HG03139 (cell line): ENCODE results near the gene AGO3.

Experiments used
- ATAC-seq: cut with Tn5 transposase; IDR thresholded peaks from one replicate; pipeline ENCODE4 v1.9.1; 2021; ENCODE audit not compliant: unreplicated experiment

The AGO3 gene

DNA sequence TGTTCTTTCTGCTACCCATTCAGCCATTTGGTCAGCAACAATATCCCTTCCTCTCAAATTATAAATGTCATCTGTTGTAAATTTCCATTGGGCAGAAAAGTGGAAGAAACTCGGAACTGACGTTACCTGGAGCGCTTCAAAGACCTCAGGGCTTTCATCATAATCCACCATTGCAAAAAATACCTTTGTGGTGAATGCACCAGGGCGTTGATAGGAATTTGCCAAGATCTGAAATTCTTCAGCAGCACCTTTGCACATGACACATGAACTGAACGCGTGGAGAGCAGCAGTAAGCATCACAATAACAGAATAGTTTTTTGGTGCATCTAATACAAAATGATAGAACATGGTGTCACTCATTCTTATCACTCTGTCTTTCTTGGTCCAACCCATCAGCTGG lies 149.9 kb downstream of the AGO3 start:
- ATAC-seq, result no peak

DNA sequence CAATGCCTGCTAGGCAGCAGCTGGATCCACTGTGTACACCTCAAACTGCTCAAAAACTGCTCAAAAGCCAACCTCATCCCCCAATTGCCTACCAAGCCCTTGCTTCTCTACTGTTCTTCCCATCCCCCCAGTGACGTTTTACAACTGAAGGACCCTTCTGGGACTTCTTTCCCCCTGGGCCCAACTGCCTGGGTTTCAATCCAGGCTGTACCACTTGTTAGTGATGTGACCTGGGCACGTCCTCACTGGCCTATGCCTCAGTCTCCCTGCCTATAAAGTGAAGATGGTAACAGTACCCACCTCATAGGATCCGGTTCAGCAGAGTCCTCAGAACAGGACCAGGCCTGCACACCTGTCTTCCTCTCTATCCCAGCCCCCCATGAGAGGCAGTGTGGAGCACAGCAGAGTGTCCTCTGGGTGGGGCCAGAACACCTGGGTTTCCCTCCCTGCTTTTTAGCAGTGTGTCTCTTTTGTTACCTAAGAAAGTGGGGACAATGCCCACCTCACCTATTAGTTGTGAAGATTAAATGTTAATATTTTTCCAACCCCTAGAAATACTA lies 151.1 kb downstream of the AGO3 start:
- no peak for ATAC-seq

DNA sequence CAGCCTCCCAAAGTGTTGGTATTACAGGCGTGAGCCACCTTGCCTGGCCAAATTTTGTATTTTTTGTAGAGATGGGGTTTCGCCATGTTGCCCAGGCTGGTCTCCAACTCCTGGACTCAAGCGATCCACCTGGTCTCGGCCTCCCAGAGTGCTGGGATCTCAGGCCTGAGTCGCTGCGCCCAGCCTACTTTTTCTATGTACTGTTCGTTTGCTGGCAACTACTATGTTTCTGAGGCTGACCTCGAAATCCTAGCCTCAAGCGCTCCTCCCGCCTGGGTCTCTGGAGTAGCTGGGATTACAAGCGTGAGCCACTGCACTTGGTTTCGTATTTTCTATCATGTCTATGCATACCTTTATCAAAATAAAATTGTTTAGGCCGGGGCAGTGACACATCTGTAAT lies 152.3 kb downstream of the AGO3 start:
- no peak for ATAC-seq

DNA sequence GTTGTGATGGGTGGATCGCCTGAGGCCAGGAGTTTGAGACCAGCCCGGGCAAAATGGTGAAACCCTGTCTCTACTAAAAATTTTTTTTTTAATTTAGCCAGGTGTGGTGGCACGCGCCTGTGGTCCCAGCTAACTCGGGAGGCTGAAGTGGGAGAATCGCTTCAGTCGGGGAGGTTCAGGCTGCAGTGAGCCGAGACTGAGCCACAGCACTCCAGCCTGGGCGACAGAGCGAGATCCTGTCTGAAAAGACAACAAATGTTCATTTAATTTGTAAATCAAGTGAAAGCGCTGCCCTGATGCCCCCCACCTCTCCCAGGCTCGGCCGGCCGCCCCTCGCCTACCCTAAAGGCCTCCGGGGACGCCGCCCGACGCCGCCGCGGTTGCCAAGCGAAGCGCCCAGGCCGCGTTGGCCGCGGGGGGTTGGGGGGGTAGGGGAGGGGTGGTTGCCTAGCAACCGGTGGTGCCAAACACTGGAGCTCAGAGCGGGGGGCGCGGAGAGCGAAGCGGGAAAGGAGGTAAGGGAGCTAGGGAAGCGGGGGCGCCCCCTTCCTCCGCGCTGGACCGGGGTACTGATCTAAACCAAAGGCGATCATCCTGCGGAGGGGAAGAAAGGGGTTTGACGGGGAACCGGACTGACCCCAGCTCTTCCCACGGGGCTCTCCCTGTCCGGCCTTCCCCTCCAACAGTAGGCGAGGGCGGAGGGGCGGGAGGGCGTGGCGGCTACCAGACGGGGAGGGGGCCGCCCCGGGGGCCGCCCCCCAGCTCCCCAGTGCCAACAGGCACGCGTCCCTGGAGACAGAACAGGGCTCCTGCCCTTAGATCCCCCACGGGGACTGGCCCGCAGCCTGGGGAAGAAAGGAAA lies 153.0 kb downstream of the AGO3 start, which contains the start of gene TEKT2:
TSS of gene TEKT2 (plus strand) at position 460 of the 862 bp plus-strand sequence. CDS start 828 bp downstream, outside the sequence.
- no peak for ATAC-seq

DNA sequence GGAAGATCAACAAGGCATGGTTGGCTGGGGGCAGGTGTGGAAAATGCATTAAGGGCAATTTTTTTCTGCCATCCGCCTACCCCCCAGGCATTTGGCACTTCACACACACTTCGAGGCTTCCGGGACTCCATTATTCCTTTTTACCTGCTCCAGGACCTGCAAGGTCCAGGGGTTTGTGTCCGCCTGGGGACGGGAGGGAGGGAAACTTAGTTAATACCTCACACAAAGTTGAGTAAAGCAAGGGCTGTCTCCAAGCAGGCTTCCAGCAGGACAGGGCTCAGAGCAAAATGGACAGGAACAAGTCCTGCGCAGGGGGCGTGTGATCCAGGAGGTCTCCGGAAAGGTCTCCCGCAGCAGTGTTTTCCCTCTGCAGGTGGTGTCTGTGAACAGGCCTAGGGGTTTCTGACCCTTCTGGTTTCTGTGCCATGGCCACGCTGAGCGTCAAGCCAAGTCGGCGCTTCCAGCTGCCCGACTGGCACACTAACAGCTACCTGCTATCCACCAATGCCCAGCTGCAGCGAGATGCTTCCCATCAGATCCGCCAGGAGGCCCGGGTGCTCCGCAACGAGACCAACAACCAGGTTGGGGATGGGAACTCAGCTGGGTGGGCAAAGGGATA lies 153.7 kb downstream of the AGO3 start:
- no peak for ATAC-seq

DNA sequence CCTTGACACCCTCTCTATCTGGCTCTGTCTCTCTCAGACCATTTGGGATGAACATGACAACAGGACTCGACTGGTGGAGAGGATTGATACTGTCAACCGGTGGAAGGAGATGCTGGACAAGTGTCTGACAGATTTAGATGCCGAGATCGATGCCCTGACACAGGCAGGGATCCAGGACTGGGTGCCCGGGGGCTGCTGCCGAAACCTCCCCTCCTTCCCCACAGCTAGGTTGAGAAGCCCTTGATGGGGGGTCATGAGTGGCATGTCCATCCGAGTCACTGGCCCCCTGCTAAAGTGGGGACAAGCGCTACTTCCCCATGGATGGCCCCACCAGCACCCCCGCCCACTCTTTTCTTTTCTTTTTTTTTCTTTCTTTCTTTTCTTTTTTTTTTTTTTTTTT lies 154.2 kb downstream of the AGO3 start:
- ATAC-seq, result no peak

DNA sequence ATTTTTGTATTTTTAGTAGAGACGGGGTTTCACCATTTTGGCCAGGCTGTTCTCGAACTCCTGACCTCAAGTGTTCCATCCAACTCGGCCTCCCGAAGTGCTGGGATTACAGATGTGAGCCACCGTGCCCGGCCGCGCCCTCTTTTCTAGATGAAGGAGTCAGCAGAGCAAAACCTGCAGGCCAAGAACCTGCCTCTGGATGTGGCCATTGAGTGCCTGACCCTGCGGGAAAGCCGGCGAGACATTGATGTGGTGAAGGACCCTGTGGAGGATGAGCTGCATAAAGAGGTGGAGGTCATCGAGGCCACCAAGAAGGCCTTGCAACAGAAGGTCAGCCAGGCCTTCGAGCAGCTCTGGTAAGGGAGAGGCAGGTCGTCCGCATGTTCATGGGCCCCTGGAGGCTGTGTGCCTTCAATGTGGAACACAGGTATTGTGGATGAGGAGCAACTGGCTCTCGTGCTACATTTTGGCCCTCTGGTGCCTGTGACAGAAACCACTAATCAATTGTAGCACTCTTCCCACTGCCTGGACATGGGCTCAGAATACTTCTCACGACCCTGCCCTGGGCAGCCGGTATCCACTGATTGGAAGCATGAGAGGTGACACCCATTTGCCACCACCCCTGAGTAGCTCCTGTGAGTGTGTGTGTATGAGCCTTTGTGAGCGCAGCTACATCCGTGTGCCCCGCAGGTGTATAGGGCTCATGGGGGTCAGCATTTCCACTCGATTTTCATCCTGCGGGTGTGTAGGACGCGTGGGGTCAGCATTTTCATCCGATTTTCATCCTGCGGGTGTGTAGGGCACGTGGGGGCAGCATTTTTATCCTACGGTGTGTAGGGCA lies 155.0 kb downstream of the AGO3 start:
- ATAC-seq, result no peak

DNA sequence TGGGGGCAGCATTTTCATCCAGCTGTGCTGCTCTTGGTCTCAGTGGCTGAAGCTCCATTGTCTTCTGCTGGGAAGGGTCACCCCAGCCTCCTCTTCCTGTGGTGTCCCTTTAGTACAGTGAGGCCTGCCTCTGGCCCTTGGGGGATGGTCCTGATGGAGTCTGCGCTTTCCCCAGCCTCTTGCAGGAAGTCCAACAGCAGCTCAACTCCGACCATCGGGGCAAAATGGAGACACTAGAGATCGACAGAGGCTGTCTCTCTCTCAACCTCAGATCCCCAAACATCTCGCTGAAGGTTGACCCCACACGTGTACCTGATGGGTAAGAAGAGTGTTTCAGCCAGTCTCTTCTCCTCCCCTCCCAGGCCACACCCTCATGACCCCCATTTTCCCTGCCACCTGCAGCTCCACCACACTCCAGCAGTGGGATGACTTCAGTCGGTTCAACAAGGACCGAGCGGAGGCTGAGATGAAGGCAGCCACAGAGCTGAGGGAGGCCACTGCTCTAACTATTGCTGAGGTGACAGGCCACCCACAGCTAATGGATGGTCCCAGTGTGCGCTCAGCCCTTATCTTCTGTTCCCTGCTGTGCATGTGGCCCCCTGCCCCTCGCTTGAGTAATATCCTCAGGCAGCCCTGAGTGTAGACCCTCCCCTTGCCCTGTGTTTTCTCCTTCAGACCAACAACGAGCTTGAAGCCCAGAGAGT lies 155.8 kb downstream of the AGO3 start:
- ATAC-seq, result no peak

DNA sequence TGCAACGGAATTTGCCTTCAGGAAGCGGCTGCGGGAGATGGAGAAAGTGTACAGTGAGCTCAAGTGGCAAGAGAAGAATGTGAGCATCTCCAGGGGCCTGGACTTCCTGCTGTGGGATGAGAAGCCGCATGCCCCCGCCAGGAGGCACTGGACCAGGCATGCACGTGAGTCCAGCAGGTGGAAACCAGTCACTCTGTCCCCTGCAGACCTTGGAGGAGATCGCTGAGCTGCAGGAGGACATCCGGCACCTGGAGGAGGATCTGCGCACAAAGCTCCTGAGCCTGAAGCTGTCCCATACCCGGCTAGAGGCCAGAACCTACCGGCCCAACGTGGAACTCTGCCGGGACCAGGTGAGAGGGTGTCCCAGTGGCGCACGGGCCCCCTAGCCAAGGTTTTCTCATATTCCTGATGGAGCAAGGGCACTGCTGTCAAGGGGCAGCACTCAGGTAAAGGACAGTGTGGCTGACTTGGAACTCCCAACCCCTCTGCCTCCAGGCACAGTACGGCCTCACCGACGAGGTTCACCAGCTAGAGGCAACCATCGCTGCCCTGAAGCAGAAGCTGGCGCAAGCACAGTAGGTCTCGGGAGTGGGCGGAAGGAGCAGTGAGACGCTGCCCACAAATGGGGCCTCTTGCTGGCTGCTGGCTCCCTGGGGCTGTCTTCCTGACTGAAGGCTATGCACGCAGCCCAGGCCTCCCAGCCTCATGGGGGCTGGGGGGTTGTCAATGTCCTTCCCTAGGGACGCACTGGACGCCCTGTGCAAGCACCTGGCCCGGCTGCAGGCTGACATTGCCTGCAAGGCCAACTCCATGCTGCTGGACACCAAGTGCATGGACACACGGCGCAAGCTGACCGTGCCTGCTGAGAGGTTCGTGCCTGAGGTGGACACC lies 156.6 kb downstream of the AGO3 start:
- no peak for ATAC-seq

DNA sequence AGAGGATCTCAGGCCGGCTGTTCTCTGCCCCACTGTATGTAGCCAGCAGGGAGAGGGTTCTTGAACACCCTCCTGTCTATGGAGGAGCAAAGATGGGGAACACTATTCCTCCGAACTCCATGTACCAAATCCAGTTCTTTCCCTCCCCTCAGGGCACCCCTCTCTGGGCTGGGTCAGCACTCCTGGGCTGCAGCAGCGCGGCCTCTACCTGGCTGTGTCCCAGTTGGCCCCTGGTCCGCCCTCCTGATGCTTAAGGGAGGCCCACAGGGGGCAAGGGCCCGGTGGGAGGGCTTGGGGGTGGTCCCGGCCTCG lies 157.3 kb downstream of the AGO3 start:
- ATAC-seq, result peak; percentile 10

DNA sequence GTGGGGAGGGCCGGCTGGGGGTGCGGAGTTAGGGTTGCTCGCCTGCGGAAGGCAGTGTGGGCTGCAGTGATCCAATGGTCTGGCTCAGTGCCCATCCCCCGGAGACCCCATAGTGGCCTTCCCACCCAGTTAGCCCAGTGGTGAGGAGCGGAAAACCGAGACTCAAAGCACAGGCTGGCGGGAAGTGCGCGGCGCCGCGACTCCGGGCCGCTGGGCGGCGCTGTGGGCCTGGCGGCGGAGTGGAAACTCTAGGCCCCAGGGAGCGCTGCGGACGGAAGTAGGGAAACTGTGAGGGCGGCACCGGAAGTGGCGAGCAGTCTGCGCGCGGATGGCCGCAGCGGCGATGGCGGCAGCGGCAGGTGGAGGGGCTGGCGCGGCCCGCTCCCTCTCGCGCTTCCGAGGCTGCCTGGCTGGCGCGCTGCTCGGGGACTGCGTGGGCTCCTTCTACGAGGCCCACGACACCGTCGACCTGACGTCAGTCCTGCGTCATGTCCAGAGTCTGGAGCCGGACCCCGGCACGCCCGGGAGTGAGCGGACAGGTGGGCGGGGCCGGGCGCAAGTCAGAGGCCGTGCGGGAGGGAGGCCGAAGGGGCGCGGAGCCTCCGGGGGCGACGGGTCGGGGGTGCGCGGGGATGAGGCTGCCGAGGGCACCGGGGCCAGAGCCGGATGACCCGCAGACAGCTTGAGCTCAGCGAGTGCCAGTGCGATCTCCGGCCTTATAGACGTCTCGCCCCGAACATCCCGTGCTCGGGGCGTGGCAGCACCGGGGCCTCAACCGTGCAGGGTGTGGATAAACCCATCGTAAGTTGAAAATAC lies 157.9 kb downstream of the AGO3 start, which contains the start of gene ADPRS:
TSS of gene ADPRS (plus strand) at position 316 of the 816 bp plus-strand sequence. CDS start at position 329, 13 bp downstream.
- ATAC-seq, result peak; percentile 58

DNA sequence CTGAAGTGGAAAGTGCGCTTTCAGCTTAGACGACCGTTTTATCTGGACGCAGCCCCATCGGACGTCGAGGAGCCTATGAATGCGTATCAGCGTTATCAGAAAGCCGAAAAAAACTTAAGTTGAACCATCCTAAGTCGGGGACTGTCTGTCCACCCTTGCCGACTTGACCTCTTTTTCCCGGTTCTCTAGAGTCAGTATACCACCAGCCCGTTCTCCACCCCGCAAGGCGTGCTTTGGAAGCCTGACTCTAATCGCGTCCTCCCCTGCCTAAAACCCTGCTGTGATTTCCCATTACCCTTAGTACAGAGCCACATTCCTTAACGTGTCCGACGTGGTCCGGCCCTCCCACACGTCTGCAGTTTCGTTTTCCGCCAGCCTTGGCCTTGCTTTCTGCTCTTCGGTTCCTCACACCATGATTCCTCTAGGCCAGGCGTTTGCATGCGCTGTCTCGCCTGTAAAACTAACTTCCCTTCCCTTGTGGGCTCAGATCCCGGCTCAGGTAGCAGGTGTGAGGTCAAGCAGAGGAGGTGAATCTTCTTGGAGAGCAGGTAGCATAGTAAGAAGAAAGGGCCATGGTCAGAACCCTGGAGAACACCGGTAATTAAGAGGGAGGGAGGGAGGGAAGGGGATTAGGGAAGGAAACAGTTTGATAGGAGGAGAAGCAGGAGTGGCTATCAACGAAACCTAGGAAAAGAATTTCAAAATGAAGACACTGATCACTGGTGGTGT lies 158.7 kb downstream of the AGO3 start:
- peak; percentile 14 for ATAC-seq

DNA sequence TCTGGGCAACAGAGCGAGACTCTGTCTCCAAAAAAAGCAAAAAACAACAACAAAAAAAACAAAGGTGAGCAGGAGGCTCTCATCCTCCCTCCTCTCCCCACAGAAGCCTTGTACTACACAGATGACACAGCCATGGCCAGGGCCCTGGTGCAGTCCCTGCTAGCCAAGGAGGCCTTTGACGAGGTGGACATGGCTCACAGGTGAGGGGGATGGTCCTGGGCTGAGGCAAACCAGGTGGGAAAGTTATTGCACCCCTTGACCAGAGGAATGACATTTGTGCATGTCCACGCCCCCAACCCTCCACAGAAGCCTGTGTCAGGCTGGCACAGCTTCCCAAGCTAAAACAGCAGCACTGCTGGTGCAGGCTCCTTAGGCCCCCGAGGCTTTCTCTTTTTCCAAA lies 160.2 kb downstream of the AGO3 start:
- no peak for ATAC-seq

DNA sequence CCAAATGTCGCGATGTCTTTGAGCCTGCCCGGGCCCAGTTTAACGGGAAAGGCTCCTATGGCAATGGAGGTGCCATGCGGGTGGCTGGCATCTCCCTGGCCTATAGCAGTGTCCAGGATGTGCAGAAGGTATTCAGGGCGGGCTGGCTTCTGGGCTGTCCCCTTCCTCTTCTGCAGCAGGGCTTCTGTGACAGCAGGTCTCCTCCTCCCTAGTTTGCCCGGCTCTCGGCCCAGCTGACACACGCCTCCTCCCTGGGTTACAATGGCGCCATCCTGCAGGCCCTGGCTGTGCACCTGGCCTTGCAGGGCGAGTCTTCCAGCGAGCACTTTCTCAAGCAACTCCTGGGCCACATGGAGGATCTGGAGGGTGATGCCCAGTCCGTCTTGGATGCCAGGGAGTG lies 160.8 kb downstream of the AGO3 start:
- ATAC-seq, result no peak

DNA sequence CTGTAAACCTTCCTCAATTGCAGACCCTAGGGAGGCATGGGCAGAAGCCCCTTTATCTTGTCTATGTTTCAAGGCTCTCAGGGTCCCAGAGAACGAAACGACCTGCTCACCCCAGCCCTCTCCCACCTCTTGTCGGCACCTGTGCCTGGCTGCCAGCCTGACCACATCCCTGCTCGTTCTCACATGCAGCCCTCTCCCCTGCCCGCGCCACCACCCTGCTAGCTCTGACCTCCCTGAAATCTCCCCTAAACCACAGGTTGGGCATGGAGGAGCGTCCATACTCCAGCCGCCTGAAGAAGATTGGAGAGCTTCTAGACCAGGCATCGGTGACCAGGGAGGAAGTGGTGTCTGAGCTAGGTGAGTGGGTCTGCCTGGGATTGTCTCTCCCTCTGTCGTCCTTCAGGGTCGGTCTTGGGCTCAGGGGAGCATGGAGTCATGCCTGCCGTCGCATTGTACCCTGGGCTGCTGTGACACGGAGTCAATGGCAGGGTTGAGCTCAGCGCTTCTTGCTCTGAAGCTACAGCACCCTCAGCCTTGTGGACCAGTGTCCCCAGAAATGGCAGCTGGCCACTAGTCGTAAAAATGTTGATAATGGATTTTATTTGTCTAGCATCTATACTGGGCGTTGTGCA lies 161.4 kb downstream of the AGO3 start:
- no peak for ATAC-seq

DNA sequence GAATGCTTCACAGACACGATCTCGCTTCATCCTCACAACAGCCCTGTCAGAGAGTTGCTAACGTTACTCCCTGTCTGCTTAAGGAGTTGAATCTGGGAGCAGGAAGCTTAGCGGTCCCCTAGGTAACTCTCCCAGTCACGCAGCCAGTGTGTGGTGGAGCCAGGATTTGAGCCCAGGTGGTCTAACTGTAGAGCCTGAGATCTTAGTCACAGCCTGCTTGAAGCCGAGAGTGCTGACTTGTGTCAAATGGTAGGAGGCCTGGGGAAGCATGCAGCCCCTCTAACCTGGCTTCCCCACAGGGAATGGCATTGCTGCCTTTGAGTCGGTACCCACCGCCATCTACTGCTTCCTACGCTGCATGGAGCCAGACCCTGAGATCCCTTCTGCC lies 161.9 kb downstream of the AGO3 start:
- no peak for ATAC-seq

DNA sequence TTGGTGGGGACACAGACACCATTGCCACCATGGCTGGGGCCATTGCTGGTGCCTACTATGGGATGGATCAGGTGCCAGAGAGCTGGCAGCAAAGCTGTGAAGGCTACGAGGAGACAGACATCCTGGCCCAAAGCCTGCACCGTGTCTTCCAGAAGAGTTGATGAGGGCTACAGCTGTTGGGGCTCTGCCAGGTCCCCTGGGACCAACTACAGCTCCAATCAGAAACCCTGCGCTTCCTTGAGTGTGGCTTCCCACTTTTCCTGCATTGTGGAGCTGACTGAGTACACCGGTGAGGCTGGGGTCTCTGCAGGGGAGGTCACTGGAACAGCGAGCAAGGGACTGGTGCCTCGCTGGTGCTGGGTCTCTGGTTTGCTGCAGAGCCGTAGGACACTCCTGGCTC lies 162.3 kb downstream of the AGO3 start:
- no peak for ATAC-seq

DNA sequence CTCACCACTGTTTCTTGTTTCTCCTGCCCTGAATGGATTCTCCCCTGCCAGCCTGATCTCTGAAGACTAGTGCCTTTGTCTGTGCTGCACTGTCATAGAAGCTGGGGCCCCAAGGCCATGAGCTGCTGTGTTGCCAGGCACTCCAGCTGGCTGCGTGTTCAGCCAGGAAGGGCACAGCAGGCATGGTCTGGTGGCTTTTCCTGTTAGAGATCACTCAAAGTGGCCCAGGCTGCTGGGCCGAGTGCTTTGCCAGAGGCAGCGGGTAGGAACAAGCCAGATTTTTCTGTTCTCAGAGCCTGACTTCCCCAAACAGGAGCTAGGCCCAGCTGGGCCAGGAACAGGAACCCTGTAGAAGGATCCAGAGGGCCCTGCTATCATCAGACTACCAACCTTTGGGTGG lies 163.0 kb downstream of the AGO3 start:
- no peak for ATAC-seq
